CD14-positive monocyte (primary cell): ENCODE results near the gene CPAMD8. TPM values are rescaled to one million over a fixed set of nuclear protein-coding genes. Genes with fewer than 3 reads are reported as not detected.
A peak's percentile ranks its signal among the peaks of the same experiment; 100 is the strongest.
"Not testable (repeated sequence)": the region's sequence is repeated elsewhere in the genome, so short reads cannot be mapped to it uniquely, and the experiment has no call there.

ENCODE experiments used
- DNase-seq, 3 donors: peaks; one replicate each; pipeline ENCODE4 v3.0.0-alpha.2; 2011 to 2022
- H2AFZ ChIP-seq: 2 replicates; pipeline ENCODE4 v1.6.0; 2012; ENCODE audit warnings: mild to moderate bottlenecking, low read depth, low read length, inconsistent platforms; ENCODE audit not compliant: insufficient read depth, poor library complexity, severe bottlenecking
- H3K27ac ChIP-seq, 2 donors: 1 replicate in 1 of 2; 2 replicates in 1 of 2; pipeline ENCODE4 v1.5.1; 2012 to 2013; ENCODE audit warnings: low read length in 2 of 2, control low read depth in 1 of 2, inconsistent platforms in 1 of 2, low read depth in 1 of 2, mild to moderate bottlenecking in 1 of 2
- H3K27me3 ChIP-seq, 2 donors: one replicate each; pipeline versions ENCODE4 v1.6.0 to v1.6.1; 2011 to 2013; ENCODE audit warnings: low read length in 2 of 2; ENCODE audit not compliant: control insufficient read depth in 2 of 2, insufficient read depth in 2 of 2
- H3K36me3 ChIP-seq, 2 donors: replicated peaks in 1 of 2; 1 replicate in 1 of 2; 2 replicates in 1 of 2; pipeline versions ENCODE4 v1.5.1 to v1.6.1; 2012 to 2013; ENCODE audit warnings: low read length in 2 of 2, control low read depth in 1 of 2, inconsistent platforms in 1 of 2, mild to moderate bottlenecking in 1 of 2; ENCODE audit not compliant: insufficient read depth in 2 of 2, control insufficient read depth in 1 of 2
- H3K4me1 ChIP-seq, 2 donors: 1 replicate in 1 of 2; 2 replicates in 1 of 2; pipeline versions ENCODE4 v1.5.1 to v1.6.1; 2012 to 2013; ENCODE audit warnings: low read length in 2 of 2, control low read depth in 1 of 2, inconsistent platforms in 1 of 2, mild to moderate bottlenecking in 1 of 2, moderate library complexity in 1 of 2; ENCODE audit not compliant: insufficient read depth in 2 of 2, control insufficient read depth in 1 of 2
- H3K4me2 ChIP-seq: replicated peaks from 2 replicates; pipeline ENCODE3; 2012; ENCODE audit warnings: low read length, moderate library complexity, mild to moderate bottlenecking; ENCODE audit not compliant: poor library complexity, severe bottlenecking; ENCODE audit errors: extremely low read depth
- H3K4me3 ChIP-seq, 3 experiments: fragments of 200-600 bp in 1 of 3; sonication (generic) in 1 of 3; replicated peaks in 1 of 3; 1 replicate in 2 of 3; 2 replicates in 1 of 3; pipeline ENCODE4 v1.5.1; 2011 to 2013; ENCODE audit warnings: low read length in 3 of 3, mild to moderate bottlenecking in 3 of 3, control low read depth in 2 of 3, low read depth in 2 of 3, inconsistent platforms in 1 of 3, moderate library complexity in 1 of 3
- H3K79me2 ChIP-seq: 2 replicates; pipeline ENCODE4 v1.6.0; 2012; ENCODE audit warnings: mild to moderate bottlenecking, control low read depth, inconsistent platforms, low read length, moderate library complexity; ENCODE audit not compliant: insufficient read depth
- H3K9ac ChIP-seq: 2 replicates; pipeline ENCODE4 v1.6.0; 2017; ENCODE audit warnings: low read length, mild to moderate bottlenecking; ENCODE audit not compliant: insufficient read depth, poor library complexity, severe bottlenecking
- H3K9me3 ChIP-seq, 2 donors: replicated peaks in 1 of 2; 1 replicate in 1 of 2; 2 replicates in 1 of 2; pipeline versions ENCODE4 v1.5.1 to v1.6.1; 2012 to 2013; ENCODE audit warnings: low read length in 2 of 2, control low read depth in 1 of 2; ENCODE audit not compliant: control insufficient read depth in 1 of 2, insufficient read depth in 1 of 2
- H4K20me1 ChIP-seq: 2 replicates; pipeline ENCODE4 v1.6.0; 2012; ENCODE audit warnings: mild to moderate bottlenecking, low read length, control low read depth, moderate library complexity; ENCODE audit not compliant: insufficient read depth
- H3K27ac Mint-ChIP-seq, 7 donors: one replicate each; pipeline ENCODE4 v1.8.0; 2020; ENCODE audit warnings: mild to moderate bottlenecking in 7 of 7, mixed read lengths in 7 of 7, moderate library complexity in 6 of 7, inconsistent platforms in 2 of 7
- H3K27me3 Mint-ChIP-seq, 3 donors: one replicate each; pipeline ENCODE4 v1.8.0; 2021 to 2022; ENCODE audit warnings: low read depth in 3 of 3, mild to moderate bottlenecking in 3 of 3, mixed read lengths in 3 of 3, moderate library complexity in 3 of 3, inconsistent platforms in 1 of 3
- H3K36me3 Mint-ChIP-seq, 2 donors: one replicate each; pipeline ENCODE4 v1.8.0; 2020; ENCODE audit warnings: mixed read lengths in 2 of 2, inconsistent platforms in 1 of 2, mild to moderate bottlenecking in 1 of 2
- H3K4me1 Mint-ChIP-seq: one replicate; pipeline ENCODE4 v1.8.0; 2020; ENCODE audit warnings: mild to moderate bottlenecking, mixed read lengths
- H3K4me3 Mint-ChIP-seq, 2 donors: one replicate each; pipeline ENCODE4 v1.8.0; 2020; ENCODE audit warnings: mild to moderate bottlenecking in 2 of 2, mixed read lengths in 2 of 2, moderate library complexity in 1 of 2
- H3K9me3 Mint-ChIP-seq, 7 donors: one replicate each; pipeline ENCODE4 v1.8.0; 2020 to 2022; ENCODE audit warnings: mixed read lengths in 7 of 7, mild to moderate bottlenecking in 6 of 7, moderate library complexity in 6 of 7, inconsistent platforms in 2 of 7
- CTCF ChIP-seq: fragments of 200-600 bp; IDR thresholded peaks from one replicate; pipeline ENCODE4 v1.8.0; 2022; ENCODE audit warnings: antibody characterized with exemption, mild to moderate bottlenecking
- WGBS: methylation state at CpG from one replicate; pipeline ENCODE4 v1.1.5; 2013; ENCODE audit warnings: missing lambda C conversion rate; ENCODE audit not compliant: insufficient coverage; 5-methylcytosine and 5-hydroxymethylcytosine counted together
- intact Hi-C, 2 donors: fragments of 100-400 bp; cut with micrococcal nuclease; formaldehyde crosslinking; loops; one replicate each; pipeline versions ENCODE4 v1.15.0 to v1.15.1; 2023
- polyA plus RNA-seq, 3 donors: library from polyadenylated mRNA; depleted of rRNA in 1 of 3; unstranded in 2 of 3; stranded (reverse) in 1 of 3; fragments of 300-500 nt in 2 of 3; fragments of >200 nt in 1 of 3; fragmentation: Illumina TruSeq in 2 of 3; gene quantifications; 1 replicate in 2 of 3; 2 replicates in 1 of 3; pipeline ENCODE4 v1.2.3, GENCODE V29; 2012 to 2021

Gene CPAMD8
- polyA plus RNA-seq, 3 donors = 5.1 to 53.4 (median 5.4) TPM

- Histone ChIP-seq H3K27me3 (no peaks in the 10 kb centered on the region), H3K27ac (no peak overlapping the region), H3K9me3 (no peaks in the 10 kb centered on the region), H3K4me1 (peaks cover 6 to 9% of the 10 kb centered on the region in 2 donors), H4K20me1 (no peaks in the 10 kb centered on the region), H3K9ac (no peak overlapping the region), H2AFZ (no peak overlapping the region), H3K4me3 (no peak overlapping the region), H3K79me2 (no peaks in the 10 kb centered on the region), H3K36me3 (no peaks in the 10 kb centered on the region), H3K4me2 (no peak overlapping the region)
- Mint-ChIP-seq H3K36me3 (peaks cover 2 to 6% of the 10 kb centered on the region in 2 donors), H3K27me3 (peaks cover 0 to 14% (median 2%) of the 10 kb centered on the region in 3 donors), H3K4me3 (no peak overlapping the region), H3K9me3 (peaks cover 0 to 4% (median 2%) of the 10 kb centered on the region in 7 donors), H3K27ac (peak overlapping the region in 1 of 7 donors; percentile 30), H3K4me1 (peaks cover 6% of the 10 kb centered on the region)
- TF ChIP-seq CTCF = no peak
- WGBS = 94% methylated on average over 13 of the region's 14 CpGs
- intact Hi-C loops = no loop called here
- no peak for DNase-seq
Observed at GRCh38 chr19:16944626-16945363, 81.8 kb downstream of the CPAMD8 start.

GRCh38 chr19:16943942-16944625 lies 82.5 kb downstream of the CPAMD8 start:
- H3K36me3 Mint-ChIP-seq = peaks cover 2 to 6% of the 10 kb centered on the region in 2 donors
- WGBS = 89% methylated on average over 4 of the region's 13 CpGs
- Histone ChIP-seq H4K20me1 (no peaks in the 10 kb centered on the region), H3K79me2 (no peaks in the 10 kb centered on the region), H3K27ac (no peak overlapping the region), H3K9ac (no peak overlapping the region), H3K4me1 (peaks cover 2 to 5% of the 10 kb centered on the region in 2 donors), H2AFZ (no peak overlapping the region), H3K36me3 (no peaks in the 10 kb centered on the region), H3K4me3 (no peak overlapping the region), H3K9me3 (no peaks in the 10 kb centered on the region), H3K4me2 (no peak overlapping the region), H3K27me3 (no peaks in the 10 kb centered on the region)
- H3K27ac Mint-ChIP-seq = peak overlapping the region in 1 of 7 donors; percentile 51
- H3K4me1 Mint-ChIP-seq = peaks cover 2% of the 10 kb centered on the region
- DNase-seq = no peak
- TF ChIP-seq CTCF = no peak
- H3K4me3 Mint-ChIP-seq = no peak overlapping the region
- intact Hi-C loops = no loop called here
- H3K27me3 Mint-ChIP-seq = peaks cover 2 to 14% (median 4%) of the 10 kb centered on the region in 3 donors
- peaks cover 0 to 4% (median 2%) of the 10 kb centered on the region in 7 donors for H3K9me3 Mint-ChIP-seq

- WGBS = 92% methylated on average over 4 of the region's 7 CpGs
Observed at GRCh38 chr19:16943090-16943489, 83.5 kb downstream of the CPAMD8 start.

More at GRCh38 chr19:16943090-16943489, 83.5 kb downstream of the CPAMD8 start:
- H3K4me3 Mint-ChIP-seq, H4K20me1 ChIP-seq, H3K36me3 Mint-ChIP-seq, H3K4me1 Mint-ChIP-seq, H3K27me3 ChIP-seq, H3K4me3 ChIP-seq, H3K79me2 ChIP-seq, H3K36me3 ChIP-seq, H3K9ac ChIP-seq, H3K9me3 ChIP-seq, H3K4me1 ChIP-seq, H2AFZ ChIP-seq, H3K9me3 Mint-ChIP-seq, H3K27ac ChIP-seq, H3K27ac Mint-ChIP-seq, H3K4me2 ChIP-seq, intact Hi-C loops, DNase-seq: not testable (repeated sequence)
- H3K27me3 Mint-ChIP-seq = peaks cover 4 to 15% (median 5%) of the 10 kb centered on the region in 3 donors
